Smooth muscle cell (in vitro differentiated cells): ENCODE data around the gene PTOV1. TPM values are rescaled to one million over a fixed set of nuclear protein-coding genes. Genes with fewer than 3 reads are reported as not detected.

ENCODE experiments used
- DNase-seq: peaks from one replicate; lab custom pipeline; 2025; ENCODE audit not compliant: unreplicated experiment; lab: John Stamatoyannopoulos, UW
- H2AFZ ChIP-seq: fragments of 200-600 bp; sonication (generic); 2 replicates; pipeline ENCODE4 v1.6.0; 2016; ENCODE audit warnings: antibody characterized with exemption, low read depth, mild to moderate bottlenecking
- H3F3A ChIP-seq: fragments of 200-600 bp; sonication (generic); 2 replicates; pipeline ENCODE4 v1.6.0; 2017; ENCODE audit warnings: antibody characterized with exemption, low read depth
- H3K27ac ChIP-seq: fragments of 200-600 bp; sonication (generic); 2 replicates; pipeline ENCODE4 v1.5.1; 2016; ENCODE audit warnings: low read depth, mild to moderate bottlenecking
- H3K27me3 ChIP-seq: fragments of 200-600 bp; sonication (generic); 2 replicates; pipeline ENCODE4 v1.6.1; 2016; ENCODE audit warnings: low read depth, mild to moderate bottlenecking
- H3K36me3 ChIP-seq: fragments of 200-600 bp; sonication (generic); 2 replicates; pipeline ENCODE4 v1.5.1; 2016; ENCODE audit warnings: low read depth
- H3K4me1 ChIP-seq: fragments of 200-600 bp; sonication (generic); 2 replicates; pipeline ENCODE4 v1.5.1; 2016; ENCODE audit warnings: low read depth
- H3K4me2 ChIP-seq: fragments of 200-600 bp; sonication (generic); 2 replicates; pipeline ENCODE4 v1.6.0; 2016; ENCODE audit warnings: mild to moderate bottlenecking
- H3K4me3 ChIP-seq: fragments of 200-600 bp; sonication (generic); 2 replicates; pipeline ENCODE4 v1.5.1; 2016; ENCODE audit warnings: mild to moderate bottlenecking
- H3K79me2 ChIP-seq: fragments of 200-600 bp; sonication (generic); 2 replicates; pipeline ENCODE4 v1.6.0; 2016; ENCODE audit warnings: low read depth, mild to moderate bottlenecking
- H3K9ac ChIP-seq: fragments of 200-600 bp; sonication (generic); 2 replicates; pipeline ENCODE4 v1.6.0; 2016; ENCODE audit warnings: low read depth
- H3K9me3 ChIP-seq: fragments of 200-600 bp; sonication (generic); replicated peaks from 2 replicates; pipeline ENCODE4 v1.5.1; 2016; ENCODE audit warnings: low read depth
- H4K20me1 ChIP-seq: fragments of 200-600 bp; sonication (generic); 2 replicates; pipeline ENCODE4 v1.6.0; 2016; ENCODE audit warnings: low read depth
- CTCF ChIP-seq: fragments of 200-600 bp; sonication (generic); IDR thresholded peaks from 2 replicates; pipeline ENCODE4 v1.5.1; 2017; ENCODE audit warnings: borderline replicate concordance, mild to moderate bottlenecking, antibody characterized with exemption; ENCODE audit not compliant: insufficient read depth, poor library complexity, severe bottlenecking
- WGBS: methylation state at CpG from one replicate; pipeline ENCODE4 v1.1.7; 2016; ENCODE audit warnings: low lambda C conversion rate; 5-methylcytosine and 5-hydroxymethylcytosine counted together
- microRNA-seq: library from miRNA; unstranded; fragments of <30 nt; microRNA quantifications from one replicate; pipeline ENCODE4, GENCODE V29; 2016; ENCODE audit warnings: borderline number of aligned reads
- polyA plus RNA-seq: library from polyadenylated mRNA; unstranded; fragments of >200 nt; fragmentation: Nextera tagmentation; extraction: Ambion mirVana; gene quantifications from 2 replicates; pipeline ENCODE4 v1.2.1, GENCODE V29; 2016
- small RNA-seq: library from RNA; depleted of rRNA; stranded (forward); fragments of <200 nt; gene quantifications from one replicate; pipeline ENCODE3, GENCODE V24; 2014
- total RNA-seq: library from RNA; depleted of rRNA; stranded (reverse); fragments of >200 nt; gene quantifications from 2 replicates; pipeline ENCODE4 v1.2.3, GENCODE V29; 2014

Gene PTOV1
- total and polyA plus RNA-seq, 2 experiments from 2014 or later, result 81.0 to 256 TPM

GRCh38 chr19:49910179-49910578 is 59.2 kb downstream of the PTOV1 start:
- H3K4me3 ChIP-seq, result no peak overlapping the region
- H3K27me3 ChIP-seq, result no peaks in the 10 kb centered on the region
- H4K20me1 ChIP-seq, result peaks cover 34% of the 10 kb centered on the region
- H3K9ac ChIP-seq, result no peak overlapping the region
- no peak overlapping the region for H3K4me2 ChIP-seq
- H3K36me3 ChIP-seq, result no peaks in the 10 kb centered on the region
- H3F3A ChIP-seq, result no peaks in the 10 kb centered on the region
- no peaks in the 10 kb centered on the region for H3K9me3 ChIP-seq
- no peaks in the 10 kb centered on the region for H3K4me1 ChIP-seq
- H3K27ac ChIP-seq, result no peak overlapping the region
- no peak overlapping the region for H2AFZ ChIP-seq
- peaks cover 2% of the 10 kb centered on the region for H3K79me2 ChIP-seq
- no peak for TF ChIP-seq CTCF
- no peak for DNase-seq
- over 99% methylated on average over 5 of the region's 5 CpGs for WGBS

Small RNAs within 50 kb of the gene (microRNA-seq; reads per million reads assigned to microRNA genes)
- gene MIR4749 (8.2 reads per million, percentile 8 among the genes with 10 or more reads in this experiment), gene MIR4750 (9.4 reads per million, percentile 11 among the genes with 10 or more reads in this experiment), gene MIR6800 (not detected)

Small RNAs within 50 kb of the gene (small RNA-seq; reads per million reads assigned to genes)
- not detected for gene MIR4749

Other genes with a start within 250 kb of the PTOV1 start
- 82.3 and 86.5 TPM in 2 replicates for gene RRAS, start 211.0 kb upstream of the PTOV1 start, total RNA-seq
- 224 and 248 TPM in 2 replicates for gene RRAS, start 211.0 kb upstream of the PTOV1 start, polyA plus RNA-seq
- 7.9 and 10.2 TPM in 2 replicates for gene SCAF1, start 208.9 kb upstream of the PTOV1 start, total RNA-seq
- 12.1 and 15.9 TPM in 2 replicates for gene SCAF1, start 208.9 kb upstream of the PTOV1 start, polyA plus RNA-seq
- 35.1 and 38.2 TPM in 2 replicates for gene IRF3, start 185.3 kb upstream of the PTOV1 start, total RNA-seq
- gene IRF3, start 185.3 kb upstream of the PTOV1 start, polyA plus RNA-seq, result 45.9 and 64.1 TPM in 2 replicates
- gene BCL2L12, start 185.2 kb upstream of the PTOV1 start, total RNA-seq, result 3.2 and 10.8 TPM in 2 replicates
- 34.0 and 44.1 TPM in 2 replicates for gene BCL2L12, start 185.2 kb upstream of the PTOV1 start, polyA plus RNA-seq
- 147 and 174 TPM in 2 replicates for gene PRMT1, start 173.9 kb upstream of the PTOV1 start, total RNA-seq
- 170 and 175 TPM in 2 replicates for gene PRMT1, start 173.9 kb upstream of the PTOV1 start, polyA plus RNA-seq
- gene ADM5, start 161.6 kb upstream of the PTOV1 start, total RNA-seq, result 1.6 and 3.6 TPM in 2 replicates
- gene ADM5, start 161.6 kb upstream of the PTOV1 start, polyA plus RNA-seq, result 1.7 and 3.1 TPM in 2 replicates
- gene CPT1C, start 160.0 kb upstream of the PTOV1 start, total RNA-seq, result 7.6 and 19.7 TPM in 2 replicates
- 20.0 and 21.0 TPM in 2 replicates for gene CPT1C, start 160.0 kb upstream of the PTOV1 start, polyA plus RNA-seq
- not detected in 2 replicates for gene TSKS, start 87.9 kb upstream of the PTOV1 start, total RNA-seq
- gene TSKS, start 87.9 kb upstream of the PTOV1 start, polyA plus RNA-seq, result not detected in 2 replicates
- gene AP2A1, start 84.2 kb upstream of the PTOV1 start, total RNA-seq, result 55.8 and 57.7 TPM in 2 replicates
- 57.8 and 65.2 TPM in 2 replicates for gene AP2A1, start 84.2 kb upstream of the PTOV1 start, polyA plus RNA-seq
- gene FUZ, start 37.9 kb upstream of the PTOV1 start, total RNA-seq, result 6.9 and 16.2 TPM in 2 replicates
- gene FUZ, start 37.9 kb upstream of the PTOV1 start, polyA plus RNA-seq, result 18.3 and 19.8 TPM in 2 replicates
- gene MED25, start 32.9 kb upstream of the PTOV1 start, total RNA-seq, result 16.9 and 20.4 TPM in 2 replicates
- gene MED25, start 32.9 kb upstream of the PTOV1 start, polyA plus RNA-seq, result 34.1 and 36.4 TPM in 2 replicates
- 15.3 and 19.4 TPM in 2 replicates for gene PNKP, start 16.4 kb downstream of the PTOV1 start, total RNA-seq
- gene PNKP, start 16.4 kb downstream of the PTOV1 start, polyA plus RNA-seq, result 42.4 and 53.6 TPM in 2 replicates
- 10.4 and 15.8 TPM in 2 replicates for gene AKT1S1, start 26.2 kb downstream of the PTOV1 start, total RNA-seq
- 60.2 and 72.2 TPM in 2 replicates for gene AKT1S1, start 26.2 kb downstream of the PTOV1 start, polyA plus RNA-seq
- 7.1 and 9.2 TPM in 2 replicates for gene TBC1D17, start 26.5 kb downstream of the PTOV1 start, total RNA-seq
- gene TBC1D17, start 26.5 kb downstream of the PTOV1 start, polyA plus RNA-seq, result 41.8 and 45.7 TPM in 2 replicates
- 0.13 TPM in 1 of 2 replicates, not detected in the other for gene IL4I1, start 45.7 kb downstream of the PTOV1 start, total RNA-seq
- gene IL4I1, start 45.7 kb downstream of the PTOV1 start, polyA plus RNA-seq, result 0.54 and 1.3 TPM in 2 replicates
- 4.2 and 5.0 TPM in 2 replicates for gene ATF5, start 78.0 kb downstream of the PTOV1 start, total RNA-seq
- gene ATF5, start 78.0 kb downstream of the PTOV1 start, polyA plus RNA-seq, result 10.1 and 14.1 TPM in 2 replicates
- gene NUP62, start 78.3 kb downstream of the PTOV1 start, total RNA-seq, result 17.6 and 24.2 TPM in 2 replicates
- 29.5 and 34.2 TPM in 2 replicates for gene NUP62, start 78.3 kb downstream of the PTOV1 start, polyA plus RNA-seq
- not detected in 2 replicates for gene SIGLEC11, start 110.0 kb downstream of the PTOV1 start, total RNA-seq
- gene SIGLEC11, start 110.0 kb downstream of the PTOV1 start, polyA plus RNA-seq, result not detected in 2 replicates
- 31.3 and 41.4 TPM in 2 replicates for gene VRK3, start 174.2 kb downstream of the PTOV1 start, total RNA-seq
- gene VRK3, start 174.2 kb downstream of the PTOV1 start, polyA plus RNA-seq, result 24.6 and 27.8 TPM in 2 replicates
- 8.1 and 10.1 TPM in 2 replicates for gene ZNF473, start 174.8 kb downstream of the PTOV1 start, total RNA-seq
- gene ZNF473, start 174.8 kb downstream of the PTOV1 start, polyA plus RNA-seq, result 4.8 and 7.9 TPM in 2 replicates